Activated T-helper 1 cell treated with Interleukin-2 at 50 U/mL for 16 hours (primary cell): ENCODE results near the gene POLR1E.

Source experiments
- DNase-seq: peaks from one replicate; pipeline ENCODE4 v3.0.0-alpha.2; 2020; ENCODE audit warnings: low read depth

Gene POLR1E

DNA sequence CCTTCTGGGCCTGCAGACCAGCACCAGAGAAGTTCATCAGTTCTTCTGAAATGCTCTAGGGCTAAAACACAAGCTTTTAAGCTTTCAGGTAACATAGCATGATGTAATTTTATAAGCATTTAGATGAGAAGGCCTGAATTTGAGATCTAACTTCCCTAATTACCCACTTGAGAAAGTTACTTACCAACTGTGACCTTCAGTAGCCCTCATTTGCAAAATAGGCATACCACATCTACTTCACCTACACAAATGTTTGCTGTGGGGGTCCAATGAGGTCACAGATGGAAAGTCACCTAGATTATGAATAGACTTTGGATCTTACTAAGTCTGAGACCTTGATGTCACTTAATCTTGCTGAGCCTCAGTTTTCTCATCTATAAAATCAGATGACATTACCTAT, 53.9 kb downstream of the POLR1E start:
- DNase-seq, result no peak

DNA sequence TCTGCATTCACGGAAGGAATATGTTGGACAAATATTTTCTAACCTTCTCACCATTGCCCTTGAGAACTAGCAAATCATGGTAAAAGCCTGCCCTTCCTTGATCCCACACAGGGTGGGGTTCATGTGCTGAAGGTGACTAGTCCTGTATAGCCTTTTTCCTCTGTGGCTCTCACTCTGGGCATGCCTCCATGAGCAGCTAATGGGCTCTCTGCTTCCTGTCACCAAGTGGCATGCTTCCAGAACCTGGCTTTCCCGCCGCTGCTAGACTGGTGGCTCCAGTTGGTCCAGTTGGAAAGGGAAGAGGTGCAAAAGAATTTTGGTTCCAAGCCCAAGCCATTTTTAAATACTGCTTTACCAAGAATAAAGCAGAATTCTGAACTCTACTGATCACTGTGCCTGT, 54.9 kb downstream of the POLR1E start:
- no peak for DNase-seq

DNA sequence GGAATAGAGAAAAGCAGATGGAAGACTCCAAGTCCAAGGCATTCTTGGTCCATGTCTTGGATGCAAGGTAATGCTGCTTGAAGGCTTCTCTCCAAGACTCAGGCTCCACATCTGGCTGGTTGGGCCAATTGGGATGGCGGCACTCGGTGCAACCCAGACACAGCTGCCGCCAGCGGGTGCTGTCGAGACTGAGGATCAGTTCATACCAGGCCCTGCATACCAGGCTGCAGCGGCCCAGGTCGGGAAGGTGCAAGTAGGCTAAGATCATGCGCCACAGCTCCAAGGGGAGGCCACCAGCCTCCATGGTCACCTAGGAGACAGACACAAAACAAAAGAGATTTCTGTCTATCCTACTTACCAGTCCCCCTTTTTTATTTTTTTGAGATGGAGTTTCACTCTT, 55.7 kb downstream of the POLR1E start:
- DNase-seq, result no peak

DNA sequence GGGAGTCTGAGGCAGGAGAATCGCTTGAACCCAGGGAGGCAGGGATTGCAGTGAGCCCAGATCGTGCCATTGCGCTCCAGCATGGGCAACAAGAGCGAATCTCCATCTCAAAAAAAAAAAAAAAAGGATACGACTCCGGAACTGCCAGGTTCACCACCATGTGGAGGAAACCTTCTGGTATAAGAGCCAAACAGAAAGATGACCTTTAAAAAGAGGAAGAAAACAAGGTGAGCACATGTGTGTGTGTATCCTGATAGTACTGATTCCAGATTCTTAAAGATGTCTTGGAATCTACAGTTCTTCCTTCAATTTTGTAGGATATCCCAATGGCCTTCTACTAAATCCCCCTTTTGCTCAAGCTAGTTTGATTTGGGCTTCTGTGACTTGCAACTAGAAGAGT, 56.7 kb downstream of the POLR1E start:
- no peak for DNase-seq

DNA sequence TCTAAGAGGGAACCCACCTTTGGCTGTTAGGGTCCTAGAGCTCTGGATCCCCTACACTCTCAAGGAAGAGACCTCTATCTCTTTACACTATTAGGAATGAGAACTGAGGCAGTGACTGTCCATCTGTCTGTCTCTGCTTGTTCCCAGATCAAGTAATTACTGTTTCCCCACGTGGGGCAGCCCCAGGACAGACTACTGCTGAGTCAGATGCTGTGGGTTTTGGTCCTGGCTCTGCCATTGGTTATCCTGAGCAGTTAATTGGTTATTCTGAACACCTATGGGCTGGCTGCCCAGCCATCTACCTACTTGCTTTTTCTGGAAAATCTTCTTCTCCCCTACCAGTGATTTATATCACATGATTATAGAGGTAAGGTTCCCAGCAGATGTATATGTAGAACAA, 57.1 kb downstream of the POLR1E start:
- DNase-seq, result no peak

DNA sequence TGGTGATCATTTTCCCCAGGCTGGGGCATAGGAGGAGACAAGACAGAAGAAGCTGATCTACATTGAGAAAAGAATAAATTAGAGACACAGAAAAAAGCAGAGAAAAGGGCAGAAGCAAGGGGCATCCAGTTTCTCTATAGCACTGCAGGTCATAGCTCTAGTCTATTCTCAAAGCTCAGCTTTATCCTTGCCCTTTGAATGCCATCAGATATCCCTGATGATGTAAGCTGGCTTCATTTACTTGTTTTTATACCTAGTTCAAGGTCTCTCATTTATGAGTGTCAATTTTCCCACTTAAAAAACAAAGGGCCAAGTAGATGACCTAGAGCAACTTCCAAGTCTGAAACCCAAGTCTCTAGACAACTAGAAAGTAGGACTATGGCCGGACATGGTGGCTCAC, 57.7 kb downstream of the POLR1E start:
- DNase-seq, result no peak

DNA sequence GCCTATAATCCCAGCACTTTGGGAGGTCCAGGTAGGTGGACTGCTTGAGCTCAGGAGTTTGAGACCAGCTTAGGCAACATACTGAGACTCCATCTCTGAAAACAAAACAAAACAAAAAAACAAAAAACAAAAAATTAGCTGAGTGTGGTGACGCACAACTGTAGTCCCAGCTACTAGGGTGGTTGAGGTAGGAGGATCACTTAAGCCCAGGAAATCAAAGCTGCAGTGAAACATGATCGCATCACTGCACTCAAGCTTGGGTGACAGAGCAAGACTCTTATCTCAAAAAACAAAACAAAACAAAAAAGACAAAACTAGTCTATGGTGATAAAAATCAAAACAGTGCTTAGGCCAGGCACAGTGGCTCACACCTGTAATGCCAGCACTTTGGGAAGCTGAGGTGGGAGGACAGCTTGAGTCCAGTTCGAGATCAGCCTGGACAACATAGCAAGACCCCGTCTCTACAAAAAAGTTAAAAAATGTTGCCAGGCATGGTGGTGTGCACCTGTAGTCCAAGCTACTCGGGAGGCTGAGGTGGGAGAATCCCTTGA, 61.7 kb downstream of the POLR1E start:
- DNase-seq, result no peak

DNA sequence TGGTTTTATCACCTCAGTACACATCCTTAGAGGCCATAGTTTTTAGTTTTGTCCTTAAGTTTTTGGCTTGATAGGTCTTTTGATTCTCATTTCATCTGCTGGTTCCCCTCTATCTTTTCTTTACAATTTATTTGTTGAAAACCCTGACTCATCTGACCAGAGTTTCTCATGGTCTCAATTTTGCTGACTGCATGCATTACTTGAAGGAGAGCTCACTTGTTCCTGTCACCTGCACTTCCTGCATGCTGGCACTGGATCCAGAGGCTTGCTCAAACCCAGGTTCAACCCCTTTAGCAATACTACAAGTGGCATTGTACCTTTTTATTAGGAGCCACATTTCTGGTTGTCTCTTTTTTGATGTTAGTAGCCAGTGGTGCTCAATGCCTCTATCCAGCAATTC, 63.8 kb downstream of the POLR1E start:
- DNase-seq, result no peak

DNA sequence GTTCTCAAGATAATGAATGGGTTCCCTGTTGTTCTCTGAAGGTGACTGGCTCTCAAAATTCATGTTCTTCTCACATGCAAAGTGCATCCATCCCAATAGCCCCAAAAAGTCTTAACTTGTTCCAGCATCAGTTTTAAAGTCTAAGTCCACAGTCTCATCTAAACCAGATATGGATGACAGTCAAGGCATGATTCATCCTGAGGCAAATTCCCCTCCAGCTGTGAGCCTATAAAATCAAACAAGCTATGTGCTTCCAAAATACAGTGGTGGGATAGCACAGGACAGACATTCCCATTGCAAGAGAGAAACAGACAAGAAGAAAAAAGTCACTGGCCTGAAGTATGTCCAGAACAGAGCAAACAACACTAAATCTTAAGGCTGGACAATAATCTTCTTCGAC, 65.0 kb downstream of the POLR1E start:
- DNase-seq, result no peak

DNA sequence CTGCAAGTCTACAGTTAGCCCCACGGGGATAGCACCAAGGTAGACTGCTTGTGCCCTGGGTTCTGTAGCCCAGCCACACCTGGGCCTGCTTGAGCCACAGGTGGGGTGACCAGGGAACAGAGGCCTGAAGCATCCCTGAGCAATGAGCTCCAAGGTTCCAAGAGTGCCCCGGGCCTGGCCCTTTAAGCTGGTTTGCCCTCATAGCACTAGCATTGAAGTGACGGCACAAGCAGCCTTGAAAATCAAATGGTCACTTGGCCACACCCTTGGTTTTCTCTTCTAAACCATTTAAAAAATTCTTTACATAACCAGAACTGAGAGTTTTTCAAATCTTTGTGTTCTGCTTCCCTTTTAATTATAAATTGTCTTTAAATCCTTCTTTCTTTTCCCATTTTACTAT, 65.7 kb downstream of the POLR1E start:
- no peak for DNase-seq

DNA sequence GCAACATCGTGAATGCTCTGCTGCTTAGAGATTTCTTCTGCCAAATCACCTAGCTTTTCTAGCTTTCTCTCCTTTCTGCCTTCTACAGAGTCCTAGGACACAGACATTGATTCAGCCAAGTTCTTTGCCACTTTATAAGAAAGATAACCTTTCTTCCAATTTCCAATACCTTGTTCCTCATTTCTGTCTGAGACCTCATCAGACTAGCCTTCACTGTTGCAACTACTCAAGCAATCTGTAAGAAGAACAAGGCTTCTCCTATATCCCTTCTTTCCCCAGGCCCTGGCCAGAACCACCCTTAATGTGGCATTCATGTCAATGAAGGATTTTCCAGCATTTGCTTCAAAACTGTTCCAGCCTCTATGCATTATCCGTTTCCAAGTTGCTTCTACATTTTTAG, 66.1 kb downstream of the POLR1E start:
- no peak for DNase-seq
